Measurements from ENCODE around the gene HTN3. TPM values are rescaled to one million over a fixed set of nuclear protein-coding genes. Genes with fewer than 3 reads are reported as not detected.
A peak's percentile ranks its signal among the peaks of the same experiment; 100 is the strongest.
"Not testable (repeated sequence)": the region's sequence is repeated elsewhere in the genome, so short reads cannot be mapped to it uniquely, and the experiment has no call there.

The HTN3 gene
- not detected for polyA plus RNA-seq (ENCODE audit: insufficient read length in 4 of 4)

DNA sequence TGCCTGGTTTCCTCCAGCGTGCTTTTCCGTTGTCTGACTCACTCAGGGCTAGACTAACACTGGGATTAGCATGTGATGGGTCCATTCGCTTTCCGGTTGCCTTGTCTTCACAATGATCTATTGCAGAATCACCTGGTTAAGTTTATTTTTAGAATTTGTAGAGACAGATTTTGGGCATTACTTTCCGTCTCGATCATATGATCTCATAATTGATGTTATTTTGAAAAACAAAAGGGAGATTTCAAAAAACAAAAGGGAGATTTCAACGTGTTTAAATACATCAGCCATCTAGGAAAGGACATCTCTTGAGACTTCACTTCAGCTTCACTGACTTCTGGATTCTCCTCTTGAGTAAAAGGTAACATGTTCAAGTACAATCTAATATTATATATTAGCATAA lies at the start of gene HTN3:
TSS of gene HTN3 (plus strand) at position 301 of the 400 bp plus-strand sequence. CDS start 2,282 bp downstream, outside the sequence.
- not testable (repeated sequence) for DNase-seq (ENCODE audit: low read depth in 4 of 4, low spot score in 3 of 4)

DNA sequence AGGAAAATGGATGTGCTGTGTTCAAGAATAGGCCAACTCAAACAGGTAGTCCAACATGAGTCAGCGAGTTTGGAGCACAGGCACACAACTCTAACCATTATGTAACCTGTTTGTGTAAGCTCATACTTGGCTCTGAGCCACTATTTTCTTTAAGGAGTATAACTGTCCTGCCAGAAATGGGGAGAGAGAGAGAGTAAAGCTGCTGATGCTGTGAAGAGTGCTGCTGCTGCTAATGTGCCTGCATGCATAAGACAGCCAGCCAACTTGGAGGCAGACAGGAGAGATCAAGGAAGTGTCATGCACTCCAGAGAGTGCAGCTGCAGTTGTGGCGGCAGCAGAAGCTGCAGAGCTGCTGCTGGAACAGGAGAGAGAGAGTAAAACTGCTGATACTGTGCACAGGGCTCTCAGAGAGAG lies 44.2 kb upstream of the HTN3 start:
- peak in 3 of 4 donors; percentile 10 to 18 (median 14) for DNase-seq (ENCODE audit: low read depth in 4 of 4, low spot score in 3 of 4)

DNA sequence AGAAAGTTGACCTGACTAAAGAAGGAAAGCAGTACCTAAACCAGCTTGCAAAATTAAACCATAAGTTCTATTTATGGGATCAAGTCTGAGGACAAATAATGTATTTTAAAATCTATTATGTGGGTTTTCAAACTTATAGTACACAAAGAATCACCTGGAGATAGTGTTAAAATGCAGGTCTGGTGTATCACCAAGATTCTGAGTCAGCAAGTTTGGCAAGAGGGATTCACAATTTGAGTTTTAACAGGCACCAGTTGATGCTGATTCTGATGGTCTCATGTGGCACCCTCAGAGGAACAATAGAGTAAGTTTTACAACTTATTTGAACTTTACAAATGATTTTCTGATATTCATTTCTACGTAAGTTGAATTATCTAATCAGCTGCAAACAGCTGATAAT lies 41.6 kb upstream of the HTN3 start:
- DNase-seq (ENCODE audit: low read depth in 4 of 4, low spot score in 3 of 4) = no peak

DNA sequence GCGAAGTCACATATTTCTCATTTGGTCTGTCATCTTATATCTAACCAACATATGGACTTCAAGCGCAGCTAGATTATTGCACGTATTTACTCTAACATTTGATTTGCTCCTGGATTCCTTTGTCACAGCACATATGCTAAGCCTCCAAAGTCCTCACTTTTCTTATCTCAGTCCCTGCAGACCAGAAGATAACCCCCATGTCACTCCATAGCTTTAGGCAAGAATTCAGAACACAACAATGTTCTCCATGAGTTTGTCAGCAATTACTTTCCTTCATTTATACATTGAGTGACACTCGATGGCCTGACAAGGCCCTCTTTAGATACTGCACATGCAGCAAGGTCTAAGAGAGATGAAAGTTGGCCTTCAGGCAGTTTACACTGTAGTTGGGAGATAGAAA lies 37.2 kb upstream of the HTN3 start:
- DNase-seq (ENCODE audit: low read depth in 4 of 4, low spot score in 3 of 4) = no peak

DNA sequence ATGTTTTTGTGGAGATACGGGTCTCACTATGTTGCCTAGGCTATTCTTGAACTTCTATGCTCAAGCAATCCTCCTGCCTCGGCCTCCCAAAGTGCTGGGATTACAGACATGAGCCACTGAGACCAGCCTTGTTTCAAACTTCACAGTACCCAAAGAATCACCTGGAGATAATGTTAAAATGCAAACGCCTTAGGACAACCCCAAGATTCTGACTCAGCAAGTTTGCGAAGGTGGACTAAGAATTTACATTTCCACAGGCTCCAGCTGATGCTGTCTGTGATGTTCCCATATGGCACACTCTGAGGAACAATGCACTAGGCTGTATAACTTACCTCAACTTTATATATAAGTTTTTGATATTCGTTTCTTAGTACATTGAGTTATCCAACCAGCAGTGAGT lies 33.5 kb upstream of the HTN3 start:
- no peak for DNase-seq (ENCODE audit: low read depth in 4 of 4, low spot score in 3 of 4)

DNA sequence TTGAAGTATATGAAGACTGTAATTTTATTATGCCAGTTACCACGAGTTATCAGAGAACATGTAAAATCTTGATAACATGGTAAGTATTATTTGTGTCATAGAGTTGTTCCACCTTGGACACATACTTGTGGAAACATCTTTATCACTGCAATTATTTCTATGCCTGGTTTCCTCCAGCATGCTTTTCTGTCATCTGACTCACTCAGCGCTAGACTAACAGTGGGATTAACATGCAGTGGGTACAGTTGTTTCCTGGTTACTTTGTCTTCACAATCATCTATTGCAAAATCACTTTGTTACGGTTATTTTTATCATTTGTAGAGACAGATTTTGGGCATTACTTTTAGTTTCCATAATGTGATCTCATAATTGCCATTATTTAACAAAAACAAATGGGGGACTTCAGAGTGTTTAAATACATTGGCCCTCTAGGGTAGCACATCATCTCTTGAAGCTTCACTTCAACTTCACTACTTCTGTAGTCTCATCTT lies 32.7 kb upstream of the HTN3 start, which contains the start of gene STATH:
TSS of gene STATH (plus strand) at position 441 of the 491 bp plus-strand sequence. CDS start 2,472 bp downstream, outside the sequence.
- DNase-seq (ENCODE audit: low read depth in 4 of 4, low spot score in 3 of 4) = no peak

DNA sequence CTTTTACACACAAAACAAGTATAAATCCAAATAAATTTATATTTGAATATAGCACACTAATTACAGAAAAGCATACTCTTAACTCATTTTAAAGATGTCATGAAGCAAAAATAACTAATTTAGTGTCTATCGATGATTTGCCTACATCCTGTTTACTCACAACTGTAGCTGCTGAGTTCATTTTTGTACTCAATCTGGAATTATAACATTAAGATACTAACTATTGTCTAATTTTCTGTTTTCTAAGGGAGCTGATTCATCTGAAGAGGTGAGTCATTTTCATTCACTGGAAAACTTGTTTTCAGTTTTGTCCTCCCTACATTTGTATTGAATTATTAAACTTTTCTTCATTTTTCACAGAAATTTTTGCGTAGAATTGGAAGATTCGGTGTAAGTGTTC lies 28.8 kb upstream of the HTN3 start:
- no peak for DNase-seq (ENCODE audit: low read depth in 4 of 4, low spot score in 3 of 4)

DNA sequence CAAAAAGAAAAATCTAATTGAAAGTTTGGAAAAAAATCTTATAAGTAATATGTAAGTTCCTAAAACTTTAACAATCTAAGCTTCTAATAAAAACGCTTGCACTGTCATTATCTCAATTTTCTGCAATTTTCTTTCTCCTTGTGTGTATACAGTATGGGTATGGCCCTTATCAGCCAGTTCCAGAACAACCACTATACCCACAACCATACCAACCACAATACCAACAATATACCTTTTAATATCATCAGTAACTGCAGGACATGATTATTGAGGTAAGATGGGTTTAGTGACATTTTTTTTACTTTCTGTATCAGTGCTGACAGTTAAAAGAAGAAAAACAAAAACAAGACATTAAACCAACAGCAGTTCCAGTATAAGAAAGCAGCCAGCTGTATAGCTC lies 27.5 kb upstream of the HTN3 start:
- no peak for DNase-seq (ENCODE audit: low read depth in 4 of 4, low spot score in 3 of 4)

DNA sequence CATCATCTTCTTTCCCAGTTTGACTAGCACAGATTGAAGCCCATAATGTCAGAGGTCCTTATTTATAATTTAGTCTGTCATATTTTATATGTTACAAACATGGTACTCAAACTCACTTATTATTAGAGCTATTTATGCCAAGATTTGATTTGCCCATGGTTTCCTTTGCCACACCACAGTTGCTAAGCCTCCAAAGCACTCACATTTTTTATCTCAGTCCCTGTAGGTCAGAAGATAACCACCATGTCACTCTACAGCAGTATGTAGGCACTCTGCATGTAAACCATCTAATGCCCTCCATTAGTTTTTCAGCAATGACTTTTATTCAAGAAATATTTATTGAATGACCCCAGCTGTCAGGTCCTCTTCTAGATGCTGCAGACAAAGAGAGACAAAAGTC lies 25.8 kb upstream of the HTN3 start:
- DNase-seq (ENCODE audit: low read depth in 4 of 4, low spot score in 3 of 4) = no peak

DNA sequence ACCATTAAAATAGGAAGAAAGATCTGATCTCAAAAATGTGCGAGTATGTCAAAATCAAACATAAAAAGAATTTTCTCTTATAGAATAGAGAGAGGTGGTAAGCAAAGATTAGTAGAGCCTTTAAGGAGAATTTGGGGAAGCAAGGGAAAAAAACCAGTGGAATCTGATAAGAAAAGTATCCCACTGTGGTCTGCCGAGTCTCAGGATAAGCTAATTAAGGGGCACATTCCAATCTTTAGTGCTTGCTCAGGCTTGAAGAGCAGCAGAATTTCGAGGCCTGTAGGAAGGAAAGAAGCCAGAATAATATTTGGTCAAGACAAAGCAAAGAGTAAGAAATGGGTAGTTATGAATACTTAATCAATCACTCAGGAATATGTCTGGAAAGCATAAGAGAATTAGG lies 19.5 kb upstream of the HTN3 start:
- DNase-seq (ENCODE audit: low read depth in 4 of 4, low spot score in 3 of 4) = no peak

DNA sequence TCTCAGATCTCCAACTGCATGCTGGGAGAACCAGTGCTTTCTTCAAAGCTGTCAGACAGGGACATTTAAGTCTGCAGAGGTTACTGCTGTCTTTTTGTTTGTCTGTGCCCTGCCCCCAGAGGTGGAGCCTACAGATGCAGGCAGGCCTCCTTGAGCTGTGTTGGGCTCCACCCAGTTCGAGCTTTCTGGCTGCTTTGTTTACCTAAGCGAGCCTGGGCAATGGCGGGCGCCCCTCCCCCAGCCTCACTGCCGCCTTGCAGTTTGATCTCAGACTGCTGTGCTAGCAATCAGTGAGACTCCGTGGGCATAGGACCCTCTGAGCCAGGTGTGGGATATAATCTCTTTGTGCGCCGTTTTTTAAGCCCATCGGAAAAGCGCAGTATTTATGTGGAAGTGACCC lies 9.3 kb upstream of the HTN3 start:
- DNase-seq (ENCODE audit: low read depth in 4 of 4, low spot score in 3 of 4) = not testable (repeated sequence)

DNA sequence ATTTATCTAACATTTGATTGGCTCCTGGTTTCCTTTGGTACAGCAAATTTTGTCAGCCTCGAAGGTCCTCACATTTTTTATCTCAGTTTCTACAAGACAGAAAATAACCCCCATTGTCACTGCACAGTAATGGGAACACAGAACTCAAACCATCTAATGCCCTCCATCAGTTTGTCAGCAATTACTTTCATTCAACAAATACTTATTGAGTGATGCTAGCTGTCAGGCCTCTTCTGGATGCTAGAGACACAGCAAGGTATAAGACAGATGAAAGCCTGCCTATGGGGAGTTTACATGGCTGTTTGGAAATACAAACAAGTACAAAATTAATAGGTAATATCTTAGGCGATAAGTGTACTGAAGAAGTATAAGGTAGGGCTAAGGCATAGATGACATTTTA lies 5.0 kb upstream of the HTN3 start:
- DNase-seq (ENCODE audit: low read depth in 4 of 4, low spot score in 3 of 4) = no peak

DNA sequence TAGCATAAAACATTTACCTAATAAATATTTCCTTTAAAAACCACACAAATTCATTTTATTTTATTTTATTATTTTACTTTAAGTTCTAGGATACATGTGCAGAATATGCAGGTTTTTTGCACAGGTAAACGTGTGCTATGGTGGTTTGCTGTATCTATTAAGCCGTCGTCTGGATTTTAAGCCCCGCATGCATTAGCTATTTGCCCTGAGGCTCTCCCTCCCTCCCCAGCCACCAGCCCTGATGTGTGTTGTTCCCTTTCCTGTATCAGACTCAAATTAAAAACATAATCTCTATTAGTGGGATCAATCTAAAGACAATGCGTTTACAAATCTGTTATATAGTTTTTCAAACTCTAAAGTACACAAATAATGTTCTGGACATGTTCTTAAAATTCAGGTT lies 1.2 kb upstream of the HTN3 start:
- DNase-seq (ENCODE audit: low read depth in 4 of 4, low spot score in 3 of 4) = no peak

DNA sequence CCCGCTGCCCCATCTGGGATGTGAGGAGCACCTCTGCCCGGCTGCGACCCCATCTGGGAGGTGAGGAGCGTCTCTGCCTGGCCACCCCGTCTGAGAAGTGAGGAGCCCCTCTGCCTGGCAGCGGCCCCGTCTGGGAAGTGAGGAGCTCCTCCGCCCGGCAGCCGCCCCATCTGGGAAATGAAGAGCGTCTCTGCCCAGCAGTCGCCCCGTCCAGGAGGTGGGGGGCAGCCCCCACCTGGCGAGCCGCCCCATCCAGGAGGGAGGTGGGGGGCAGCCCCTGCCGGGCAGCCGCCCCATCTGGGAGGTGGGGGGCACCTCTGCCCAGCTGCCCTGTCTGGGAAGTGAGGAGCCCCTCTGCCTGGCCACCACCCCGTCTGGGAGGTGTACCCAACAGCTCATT lies 9.3 kb downstream of the HTN3 start:
- not testable (repeated sequence) for DNase-seq (ENCODE audit: low read depth in 4 of 4, low spot score in 3 of 4)

DNA sequence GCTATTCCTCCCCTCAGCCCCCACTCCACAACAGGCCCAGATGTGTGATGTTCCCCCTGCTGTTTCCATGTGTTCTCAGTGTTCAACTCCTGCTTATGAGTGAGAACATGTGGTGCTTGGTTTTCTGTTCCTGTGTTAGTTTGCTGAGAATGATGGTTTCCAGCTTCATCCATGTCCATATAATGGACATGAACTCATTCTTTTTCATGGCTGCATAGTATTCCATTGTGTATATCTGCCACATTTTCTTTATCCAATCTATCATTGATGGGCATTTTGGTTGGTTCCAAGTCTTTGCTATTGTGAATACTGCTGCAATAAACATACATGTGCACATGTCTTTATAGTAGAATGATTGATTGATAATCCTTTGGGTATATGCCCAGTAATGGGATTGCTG lies 11.7 kb downstream of the HTN3 start:
- DNase-seq (ENCODE audit: low read depth in 4 of 4, low spot score in 3 of 4) = not testable (repeated sequence)

DNA sequence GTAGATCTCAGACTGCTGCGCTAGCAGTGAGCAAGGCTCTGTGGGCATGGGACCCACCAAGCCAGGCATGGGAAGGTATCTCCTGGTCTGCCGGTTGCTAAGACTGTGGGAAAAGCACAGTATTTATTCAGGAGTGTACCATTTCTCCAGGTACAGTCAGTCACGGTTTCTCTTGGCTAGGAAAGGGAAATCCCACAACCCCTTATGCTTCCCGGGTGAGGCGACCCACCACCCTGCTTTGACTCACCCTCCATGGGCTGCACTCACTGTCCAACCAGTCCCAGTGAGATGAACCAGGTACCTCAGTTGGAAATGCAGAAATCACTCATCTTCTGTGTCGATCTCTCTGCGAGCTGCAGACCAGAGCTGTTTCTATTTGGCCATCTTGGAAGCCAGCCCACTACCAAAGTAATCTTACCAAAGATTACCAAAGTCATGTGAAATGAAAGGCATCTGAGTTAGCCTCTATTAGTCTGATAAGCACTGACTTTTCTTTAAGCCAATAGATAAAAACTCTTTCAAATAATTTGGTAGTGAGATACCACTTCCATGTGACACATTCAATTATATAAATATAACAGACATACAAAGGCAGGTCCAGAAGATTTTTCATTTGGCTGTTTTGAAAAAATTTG lies 13.5 kb downstream of the HTN3 start:
- DNase-seq (ENCODE audit: low read depth in 4 of 4, low spot score in 3 of 4) = no peak

DNA sequence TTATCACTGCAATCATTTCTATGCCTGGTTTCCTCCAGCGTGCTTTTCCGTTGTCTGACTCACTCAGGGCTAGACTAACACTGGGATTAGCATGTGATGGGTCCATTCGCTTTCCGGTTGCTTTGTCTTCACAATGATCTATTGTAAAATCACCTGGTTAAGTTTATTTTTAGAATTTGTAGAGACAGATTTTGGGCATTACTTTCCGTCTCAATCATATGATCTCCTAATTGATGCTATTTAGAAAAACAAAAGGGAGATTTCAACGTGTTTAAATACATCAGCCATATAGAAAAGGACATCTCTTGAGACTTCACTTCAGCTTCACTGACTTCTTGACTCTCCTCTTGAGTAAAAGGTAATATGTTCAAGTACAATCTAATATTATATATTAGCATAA lies 21.9 kb downstream of the HTN3 start, which contains the start of gene HTN1:
TSS of gene HTN1 (plus strand) at position 301 of the 400 bp plus-strand sequence. CDS start 2,639 bp downstream, outside the sequence.
- DNase-seq (ENCODE audit: low read depth in 4 of 4, low spot score in 3 of 4) = not testable (repeated sequence)

DNA sequence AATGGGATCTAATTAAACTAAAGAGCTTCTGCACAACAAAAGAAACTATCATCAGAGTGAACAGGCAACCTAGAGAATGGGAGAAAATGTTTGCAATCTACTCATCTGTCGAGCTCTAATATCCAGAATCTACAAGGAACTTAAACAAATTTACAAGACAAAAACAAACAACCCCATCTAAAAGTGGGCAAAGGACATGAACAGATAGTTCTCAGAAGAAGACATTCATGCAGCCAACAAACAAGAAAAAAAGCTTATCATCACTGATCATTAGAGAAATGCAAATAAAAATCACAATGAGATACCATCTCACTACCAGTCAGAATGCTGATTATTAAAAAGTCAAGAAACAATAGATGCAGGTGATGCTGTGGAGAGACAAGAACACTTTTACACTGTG lies 28.3 kb downstream of the HTN3 start:
- not testable (repeated sequence) for DNase-seq (ENCODE audit: low read depth in 4 of 4, low spot score in 3 of 4)

DNA sequence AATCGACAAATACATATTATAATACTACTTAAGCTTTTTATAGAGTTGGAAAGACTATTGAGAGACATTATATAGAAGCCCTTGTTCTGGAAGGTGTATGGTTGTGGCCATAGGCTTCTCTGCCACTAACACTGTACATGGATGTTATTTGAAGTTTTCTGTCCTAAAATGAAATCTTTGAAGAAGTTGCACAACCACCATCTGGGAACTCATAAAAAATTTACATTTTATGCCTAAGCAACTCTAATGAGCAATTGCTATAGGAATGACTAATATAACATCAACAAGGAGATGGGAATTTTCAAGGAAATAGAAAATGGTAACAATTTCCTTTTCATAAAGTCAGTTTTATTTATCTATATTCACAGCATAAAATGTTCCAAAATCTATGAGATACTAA lies 29.4 kb downstream of the HTN3 start:
- DNase-seq (ENCODE audit: low read depth in 4 of 4, low spot score in 3 of 4) = no peak

DNA sequence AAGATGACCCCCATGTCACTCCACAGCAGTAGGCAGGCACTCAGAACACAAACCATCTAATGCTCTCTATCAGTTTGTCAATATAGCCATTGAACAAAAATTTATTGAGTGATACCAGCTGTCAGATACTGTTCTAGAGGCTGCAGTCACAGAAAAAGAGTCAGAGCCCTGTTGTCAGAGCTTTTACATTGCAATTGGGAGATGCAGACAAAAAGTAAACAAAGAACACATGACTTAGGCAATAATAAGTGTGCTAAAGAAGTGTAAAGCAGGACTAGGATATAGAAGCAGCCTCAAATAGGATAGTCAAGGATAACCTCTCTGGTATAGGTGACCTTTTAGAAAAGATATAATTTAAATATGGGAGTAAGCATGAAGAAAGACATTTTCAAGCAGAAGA lies 30.9 kb downstream of the HTN3 start:
- DNase-seq (ENCODE audit: low read depth in 4 of 4, low spot score in 3 of 4) = no peak

DNA sequence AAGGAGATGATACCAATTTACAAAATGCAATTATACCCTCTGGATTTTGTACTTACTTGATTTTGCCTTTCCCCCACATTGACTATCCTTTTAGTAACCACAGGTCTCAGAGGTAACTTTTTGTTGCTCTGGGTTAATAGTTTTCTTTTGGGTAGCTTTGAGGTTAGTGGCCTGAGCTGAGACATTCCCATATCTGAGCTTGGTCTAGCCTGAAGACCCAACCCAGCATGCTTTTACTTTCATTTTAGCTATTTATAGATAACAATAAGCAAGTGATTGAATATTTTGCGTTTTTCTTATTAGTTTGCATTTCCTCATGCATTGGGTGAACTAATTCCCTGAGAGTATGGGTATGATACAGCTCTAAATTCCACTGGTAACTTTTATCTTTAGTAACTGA lies 33.7 kb downstream of the HTN3 start:
- DNase-seq (ENCODE audit: low read depth in 4 of 4, low spot score in 3 of 4) = no peak

DNA sequence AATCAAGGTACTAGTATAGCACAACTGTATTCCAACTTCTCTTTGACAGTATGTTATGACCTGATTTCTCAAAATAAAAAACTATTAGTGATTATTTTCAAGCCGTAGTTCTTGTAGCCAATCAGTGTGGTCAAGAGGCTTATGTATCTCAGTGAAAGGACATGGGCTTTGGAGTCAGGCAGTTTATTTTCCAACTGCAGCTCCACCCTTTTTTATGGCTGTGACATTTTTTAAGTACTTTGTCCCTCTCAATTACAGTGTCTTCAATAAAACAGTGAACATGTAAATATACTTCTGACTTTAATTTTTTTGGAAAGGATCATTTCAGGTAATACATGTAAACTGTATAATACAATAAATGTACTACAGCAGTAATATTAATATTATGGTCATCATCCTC lies 51.9 kb downstream of the HTN3 start:
- no peak for DNase-seq (ENCODE audit: low read depth in 4 of 4, low spot score in 3 of 4)

All from left renal pelvis (tissue), 4 donors.